Breast epithelium (tissue), 3 donors: ENCODE results near the gene CKB.

Source experiments
- POLR2A ChIP-seq: fragments of 450-650 bp; IDR thresholded peaks from one replicate; pipeline ENCODE4 v1.6.1; 2016; ENCODE audit warnings: antibody characterized with exemption, mild to moderate bottlenecking, moderate library complexity
- TF ChIP-seq, protein P1 (sequence below), 3 donors: fragments of 450-650 bp; IDR thresholded peaks; one replicate each; pipeline ENCODE4 v1.5.1; 2016 to 2017; ENCODE audit warnings: antibody characterized with exemption in 3 of 3, mild to moderate bottlenecking in 3 of 3, moderate library complexity in 3 of 3

DNA sequence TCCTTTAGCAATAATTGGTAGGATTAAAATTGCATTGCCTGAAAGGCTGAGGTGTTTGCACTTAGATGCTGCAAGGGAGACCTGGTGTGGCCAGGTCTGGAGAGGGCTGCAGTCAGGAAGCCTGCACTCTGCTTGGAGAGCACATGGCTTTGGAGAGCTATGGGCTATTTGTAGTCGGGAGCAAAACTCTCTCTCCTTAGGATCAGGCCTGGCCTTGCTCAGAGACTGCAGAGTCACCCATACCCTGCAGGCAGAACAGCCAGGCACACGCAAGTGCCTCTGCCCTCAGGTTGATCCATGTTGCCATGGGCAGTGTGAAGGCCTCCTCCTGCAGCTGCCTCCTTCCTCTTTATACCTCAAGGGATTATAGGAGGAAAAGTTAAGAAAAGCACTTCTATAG lies 26.8 kb downstream of the CKB start:
- no peak for TF ChIP-seq POLR2A
- TF ChIP-seq, protein P1, sequence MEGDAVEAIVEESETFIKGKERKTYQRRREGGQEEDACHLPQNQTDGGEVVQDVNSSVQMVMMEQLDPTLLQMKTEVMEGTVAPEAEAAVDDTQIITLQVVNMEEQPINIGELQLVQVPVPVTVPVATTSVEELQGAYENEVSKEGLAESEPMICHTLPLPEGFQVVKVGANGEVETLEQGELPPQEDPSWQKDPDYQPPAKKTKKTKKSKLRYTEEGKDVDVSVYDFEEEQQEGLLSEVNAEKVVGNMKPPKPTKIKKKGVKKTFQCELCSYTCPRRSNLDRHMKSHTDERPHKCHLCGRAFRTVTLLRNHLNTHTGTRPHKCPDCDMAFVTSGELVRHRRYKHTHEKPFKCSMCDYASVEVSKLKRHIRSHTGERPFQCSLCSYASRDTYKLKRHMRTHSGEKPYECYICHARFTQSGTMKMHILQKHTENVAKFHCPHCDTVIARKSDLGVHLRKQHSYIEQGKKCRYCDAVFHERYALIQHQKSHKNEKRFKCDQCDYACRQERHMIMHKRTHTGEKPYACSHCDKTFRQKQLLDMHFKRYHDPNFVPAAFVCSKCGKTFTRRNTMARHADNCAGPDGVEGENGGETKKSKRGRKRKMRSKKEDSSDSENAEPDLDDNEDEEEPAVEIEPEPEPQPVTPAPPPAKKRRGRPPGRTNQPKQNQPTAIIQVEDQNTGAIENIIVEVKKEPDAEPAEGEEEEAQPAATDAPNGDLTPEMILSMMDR (IDR thresholded peaks at IDR 0.05) = no peak
